ENCODE data around the gene BOK.
A peak's percentile ranks its signal among the peaks of the same experiment; 100 is the strongest.

Gene BOK

DNA sequence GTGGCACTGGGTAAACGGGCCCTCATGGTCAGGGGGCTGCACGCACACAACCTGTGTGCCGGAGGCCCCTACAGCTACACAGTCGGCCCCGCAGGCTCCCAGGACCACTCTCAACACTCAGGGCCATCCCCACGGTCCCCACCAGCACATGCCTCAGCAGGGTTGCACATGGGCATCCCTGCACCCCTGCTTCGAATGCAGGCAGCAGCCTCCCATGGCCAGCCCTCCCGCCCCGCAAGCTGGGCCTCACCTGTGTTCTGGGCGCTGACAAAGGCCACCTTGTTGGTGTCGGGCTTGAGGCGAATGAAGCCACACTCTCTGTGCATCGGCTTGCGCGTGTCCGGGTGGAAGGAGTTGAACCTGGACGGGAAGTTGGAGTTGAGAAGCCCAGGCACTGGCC lies 44.2 kb downstream of the BOK start:
- DNase-seq (ENCODE audit: low spot score): no peak

DNA sequence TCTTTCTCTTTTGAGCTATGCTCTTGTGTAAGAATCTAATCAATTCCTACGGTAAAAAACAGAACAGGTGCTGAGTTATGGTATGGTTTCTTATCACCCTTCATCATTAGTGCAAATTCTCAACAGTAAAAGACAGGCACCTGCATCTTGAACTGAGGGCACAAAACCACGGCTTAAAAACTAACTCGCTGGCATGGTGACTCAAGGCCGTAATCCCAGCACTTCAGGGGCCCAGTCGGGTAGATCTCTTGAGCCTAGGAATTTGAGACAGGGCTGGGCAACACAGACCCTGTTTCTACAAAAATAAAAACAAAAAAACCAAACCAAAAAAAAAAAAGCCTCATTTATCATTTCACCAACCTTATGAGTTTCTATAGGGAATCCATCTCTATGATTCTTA lies 45.1 kb downstream of the BOK start:
- no peak for DNase-seq (ENCODE audit: low spot score)

DNA sequence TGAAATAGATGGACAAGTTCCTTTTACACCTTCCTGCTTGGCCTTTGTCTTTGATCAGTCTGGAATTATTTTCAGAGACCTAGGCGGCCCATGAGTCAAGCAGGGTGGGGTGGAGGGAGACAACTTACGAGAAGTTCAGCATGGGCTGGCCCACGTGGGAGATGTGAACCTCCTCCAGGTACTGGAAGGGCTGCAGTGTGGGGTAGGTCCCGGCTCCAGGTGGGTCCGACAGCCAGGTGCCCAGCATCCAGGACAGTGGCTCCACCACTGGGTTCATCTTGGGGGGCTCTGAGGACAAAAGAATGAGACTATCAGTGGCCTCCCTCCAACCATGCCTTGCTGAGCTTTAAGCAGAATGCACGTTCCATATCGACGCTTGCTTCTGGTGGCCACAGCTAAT lies 47.6 kb downstream of the BOK start:
- DNase-seq (ENCODE audit: low spot score): no peak

DNA sequence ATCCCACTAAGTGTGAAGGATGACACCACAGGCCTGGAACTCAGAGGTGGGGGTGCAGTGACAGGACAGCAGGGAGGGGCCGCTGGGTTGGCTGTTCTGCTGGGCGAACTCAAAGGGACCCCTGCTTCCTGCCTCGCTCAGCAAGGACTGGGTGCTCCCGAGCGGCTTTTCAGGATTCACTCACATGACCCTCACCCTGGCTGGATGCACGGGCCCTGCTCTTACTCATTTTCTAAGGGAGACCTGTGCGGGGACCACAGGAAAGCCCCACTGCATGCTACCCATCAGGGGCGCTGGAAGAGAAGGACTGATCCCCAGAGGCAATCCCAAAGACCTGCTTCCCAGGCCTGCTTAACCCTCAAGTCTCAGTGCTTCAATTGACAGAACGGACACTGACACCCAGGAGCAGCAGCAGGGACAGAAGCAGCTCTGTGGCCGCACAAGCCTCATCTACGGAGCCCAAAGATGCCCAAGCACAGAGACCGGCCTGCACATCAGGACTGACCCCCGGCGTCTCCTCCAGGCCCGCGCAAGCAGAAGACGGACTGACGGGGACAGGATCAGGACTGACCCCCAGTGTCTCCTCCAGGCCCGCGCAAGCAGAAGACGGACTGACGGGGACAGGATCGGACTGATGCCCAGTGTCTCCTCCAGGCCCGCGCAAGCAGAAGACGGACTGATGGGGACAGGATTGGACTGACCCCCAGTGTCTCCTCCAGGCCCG lies 48.8 kb downstream of the BOK start:
- DNase-seq (ENCODE audit: low spot score): no peak

DNA sequence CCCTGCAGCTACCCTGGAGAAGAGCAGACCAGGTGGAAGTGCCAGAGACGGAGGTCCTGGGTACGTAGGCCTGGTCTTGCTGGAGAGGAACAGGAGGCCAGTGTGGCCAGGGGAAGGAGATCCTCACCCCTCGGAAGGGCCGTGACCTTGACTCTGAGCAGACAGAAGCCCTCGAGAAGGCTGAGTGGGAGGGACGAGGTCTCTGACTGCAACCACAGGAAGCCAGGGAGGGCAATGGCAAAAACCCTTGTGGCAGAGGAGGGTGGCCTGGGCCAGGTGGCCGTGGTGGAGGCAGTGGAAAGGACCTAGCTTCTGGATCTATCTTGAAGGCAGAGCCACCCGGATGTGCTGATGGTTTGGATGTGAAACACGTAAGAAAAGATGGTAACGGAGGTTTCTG lies 50.3 kb downstream of the BOK start:
- DNase-seq (ENCODE audit: low spot score): no peak

DNA sequence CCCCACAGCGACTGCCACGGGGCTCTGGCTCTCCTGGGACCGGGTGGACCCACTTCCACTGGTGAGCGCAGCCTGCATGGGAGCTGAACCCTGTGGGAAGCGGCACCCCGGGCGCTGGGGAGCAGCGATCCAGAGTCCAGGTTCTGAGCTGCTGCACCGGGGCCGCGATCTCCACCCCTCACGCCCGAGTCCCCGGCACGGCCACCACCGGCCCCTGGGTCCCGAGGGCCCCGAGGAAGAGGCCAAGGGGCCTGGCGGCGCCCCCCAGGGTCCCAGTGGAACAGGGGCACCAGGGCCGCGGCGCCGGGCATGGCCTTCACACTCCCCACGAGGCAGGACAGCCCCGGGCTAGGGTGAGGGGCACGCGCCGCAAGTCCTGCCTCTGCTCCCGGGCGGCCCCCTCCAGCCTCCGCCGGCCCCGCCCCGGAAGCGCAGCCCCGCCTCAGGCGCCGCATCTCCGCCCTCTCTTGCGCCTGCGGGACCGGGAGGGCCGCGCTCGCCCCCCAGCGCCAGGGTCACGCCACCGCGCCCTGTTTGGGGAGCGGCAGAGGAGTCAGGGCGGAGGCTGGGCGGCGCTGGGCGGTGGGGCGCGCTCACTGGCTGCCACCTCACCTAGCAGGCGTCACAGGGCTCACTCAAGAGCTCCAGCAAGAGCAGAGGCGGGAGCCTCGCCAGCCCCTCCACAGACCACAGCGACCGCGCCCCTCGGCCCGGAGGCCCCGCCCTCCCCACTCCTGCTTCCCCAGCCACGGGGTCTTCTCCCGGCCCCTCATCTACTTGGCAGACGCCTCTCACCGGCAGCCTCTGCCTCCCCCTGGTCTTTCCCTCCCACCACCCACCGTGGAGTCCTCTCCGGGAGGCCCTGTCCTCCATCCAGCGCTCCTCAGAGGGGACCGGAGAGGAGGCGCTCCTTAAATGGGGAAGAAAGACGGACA lies 51.6 kb downstream of the BOK start:
- peak; percentile 91 for DNase-seq (ENCODE audit: low spot score)

DNA sequence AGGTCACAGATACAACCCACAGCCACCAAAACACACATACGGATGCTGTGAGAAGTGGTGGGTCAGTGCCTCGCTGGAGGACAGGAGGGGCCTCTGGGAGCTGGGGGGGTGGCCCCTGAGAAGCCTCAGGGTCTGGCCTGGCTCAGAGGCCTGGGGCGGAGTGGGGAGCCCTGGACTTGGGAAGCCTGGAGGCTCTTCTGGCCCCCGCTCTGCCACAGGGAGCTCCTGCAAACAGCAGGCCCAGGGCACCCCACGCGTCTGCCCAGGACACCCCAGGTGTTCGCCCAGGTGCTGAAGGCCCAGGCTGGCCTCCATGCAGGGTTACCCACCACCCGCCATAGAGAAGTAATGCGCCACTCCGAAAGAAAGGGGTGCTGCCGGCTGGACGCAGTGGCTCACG lies 52.5 kb downstream of the BOK start:
- DNase-seq (ENCODE audit: low spot score): no peak

DNA sequence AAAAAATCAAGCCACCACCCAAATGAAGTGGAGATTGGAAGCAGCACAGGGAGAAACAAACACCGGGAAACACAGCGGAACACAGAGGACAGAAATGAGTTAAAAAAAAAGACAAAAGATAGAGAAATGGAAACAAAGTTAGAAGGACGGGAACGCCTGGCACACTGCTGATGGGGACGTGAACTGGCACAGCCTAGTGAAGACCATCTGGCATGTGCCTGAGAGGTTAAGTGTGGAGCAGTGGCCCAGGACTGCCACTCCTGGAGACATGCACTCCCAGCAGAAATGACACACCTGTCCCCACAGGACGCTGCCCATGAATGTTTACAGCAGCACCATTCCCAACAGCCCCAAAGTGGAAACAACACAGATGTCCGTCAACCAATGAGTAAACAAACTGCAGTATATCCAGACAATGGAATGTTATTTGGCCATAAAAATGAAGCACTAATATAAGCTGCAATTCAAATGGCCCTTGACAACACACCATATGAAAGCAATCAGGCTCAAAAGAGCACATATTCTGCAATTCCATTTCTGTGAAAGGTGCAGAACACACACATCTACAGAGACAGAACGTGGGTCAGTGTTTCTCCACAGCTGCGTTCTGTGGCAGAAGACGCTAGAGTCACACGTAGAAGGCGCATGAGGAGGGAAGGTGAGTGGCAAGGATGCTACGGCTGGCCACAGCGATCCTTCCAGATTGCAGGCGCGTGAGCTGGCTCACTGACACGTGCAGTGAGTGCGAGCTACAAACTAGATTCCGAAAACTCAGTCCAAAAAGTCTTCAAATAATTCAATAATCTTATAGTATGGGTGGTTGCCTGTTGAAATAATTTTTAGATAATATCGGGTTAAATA lies 53.8 kb downstream of the BOK start:
- no peak for DNase-seq (ENCODE audit: low spot score)

DNA sequence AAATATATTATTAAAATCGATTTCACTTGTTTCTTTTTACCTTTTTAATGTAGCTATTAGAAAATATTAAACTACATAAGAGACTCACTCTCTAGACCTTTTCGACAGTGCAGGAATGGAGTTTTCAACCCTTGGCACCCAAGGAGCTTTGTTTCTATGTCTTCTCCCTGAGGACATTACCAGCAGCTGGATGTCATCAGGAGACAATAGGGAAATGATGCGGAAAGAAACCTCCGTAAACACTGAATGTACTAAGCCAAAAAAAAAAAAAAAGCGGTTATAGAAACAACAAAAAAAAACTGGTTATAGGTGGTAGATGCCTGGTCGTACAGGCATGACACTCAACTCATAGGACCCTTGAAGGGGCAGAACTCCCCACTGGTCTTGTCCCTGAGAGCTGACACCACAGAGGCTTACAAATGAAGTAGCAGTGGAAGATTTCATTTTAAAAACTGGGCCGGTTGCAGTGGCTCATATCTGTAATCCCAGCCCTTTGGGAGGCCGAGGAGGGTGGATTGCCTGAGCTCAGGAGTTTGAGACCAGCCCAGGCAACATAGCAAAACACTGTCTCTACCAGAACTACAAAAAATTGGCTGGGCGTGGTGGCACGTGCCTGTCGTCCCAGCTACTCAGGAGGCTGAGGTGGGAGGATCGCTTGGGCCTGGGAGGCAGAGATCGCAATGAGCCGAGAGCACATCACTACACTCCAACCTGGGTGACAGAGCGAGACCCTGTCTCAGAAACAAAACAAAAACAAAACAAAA lies 54.7 kb downstream of the BOK start:
- no peak for DNase-seq (ENCODE audit: low spot score)

DNA sequence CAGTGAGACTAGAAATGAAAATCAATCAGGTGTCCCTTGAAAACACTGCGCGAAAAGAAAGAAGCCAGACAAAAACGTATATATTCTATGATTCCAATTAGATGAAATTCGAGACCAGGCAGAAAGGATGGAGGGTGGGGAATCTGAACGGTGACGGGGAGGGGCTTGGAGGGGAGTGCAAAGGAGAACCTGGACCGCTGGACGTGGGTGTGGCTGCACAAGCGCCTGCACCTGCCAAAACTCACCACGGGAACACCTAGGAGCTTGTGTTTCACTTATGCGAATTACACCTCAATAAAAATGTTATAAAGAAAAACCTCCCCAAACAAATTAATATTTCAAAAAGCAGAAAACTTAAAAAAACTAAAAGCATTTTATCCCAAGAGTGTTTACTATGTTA lies 56.5 kb downstream of the BOK start:
- DNase-seq (ENCODE audit: low spot score): no peak

DNA sequence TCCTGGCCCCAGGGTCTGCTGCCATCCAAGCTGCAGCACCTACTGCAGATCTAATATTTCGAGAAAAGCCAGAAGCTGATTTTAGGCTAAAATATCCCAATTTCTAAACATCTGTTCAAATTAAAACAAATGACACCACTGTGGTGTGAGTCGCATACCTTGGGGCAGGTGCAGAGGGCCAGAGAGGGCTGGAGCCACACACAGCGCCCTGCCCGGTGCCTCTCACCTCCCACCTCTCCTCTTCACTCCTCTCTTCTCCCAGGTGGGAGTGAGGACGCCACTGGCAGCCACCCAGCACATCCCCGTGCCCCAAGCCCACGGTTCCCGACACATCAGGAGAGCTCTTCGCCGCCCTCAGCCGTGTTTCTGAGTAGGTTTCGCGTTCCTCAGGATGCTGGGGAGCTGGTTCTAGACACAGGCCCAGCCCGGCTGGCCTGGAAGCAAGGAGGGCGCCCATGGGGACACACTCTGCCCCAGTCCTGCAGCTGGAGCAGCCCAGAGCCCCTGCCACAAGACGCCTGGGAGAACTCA lies 57.0 kb downstream of the BOK start:
- no peak for DNase-seq (ENCODE audit: low spot score)

DNA sequence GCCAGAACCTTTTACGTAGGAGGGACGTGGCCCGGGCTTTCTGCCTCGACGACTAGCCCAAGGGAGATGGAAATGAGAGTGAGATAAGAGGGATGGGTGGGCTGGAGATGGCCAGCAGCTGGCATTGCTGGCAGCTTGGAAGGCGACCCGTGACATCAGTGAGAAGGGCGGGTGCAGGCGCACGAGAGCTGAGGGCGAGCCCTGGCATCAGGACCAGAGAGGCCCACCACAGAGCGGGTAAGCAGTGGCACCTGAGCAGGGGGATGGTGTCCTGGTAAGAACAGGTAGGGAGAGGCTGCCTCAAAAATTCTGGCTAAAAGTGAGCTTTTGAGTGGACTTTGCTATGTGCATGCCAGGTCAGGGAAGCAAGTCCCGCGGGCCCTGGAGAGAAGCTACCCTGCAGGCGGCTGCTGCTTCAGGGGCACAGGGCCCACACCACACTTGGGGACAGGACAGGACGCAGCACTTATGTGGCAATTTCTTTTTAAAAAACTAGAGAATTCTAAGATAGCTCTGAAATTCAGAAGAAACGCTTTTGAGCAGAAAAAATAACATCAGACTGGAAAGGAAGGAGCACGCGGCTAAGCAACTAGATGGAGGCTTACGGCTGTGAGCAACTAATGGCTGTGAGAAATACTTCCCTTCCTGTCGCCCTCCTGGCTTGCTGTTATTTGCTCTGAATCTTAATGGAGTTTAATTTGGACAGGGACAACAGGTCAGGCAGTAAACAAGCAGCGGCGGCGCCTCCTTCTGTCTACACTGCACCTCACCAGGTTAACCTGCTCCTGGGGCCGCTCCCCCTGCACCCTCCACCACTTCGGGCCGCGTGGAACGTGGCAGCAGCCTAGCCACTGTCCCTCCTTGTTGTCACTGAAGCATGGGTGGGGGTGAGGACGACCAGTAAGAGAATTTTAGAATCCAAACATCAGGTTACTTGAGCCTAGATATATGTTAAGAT lies 57.9 kb downstream of the BOK start:
- DNase-seq (ENCODE audit: low spot score): no peak

DNA sequence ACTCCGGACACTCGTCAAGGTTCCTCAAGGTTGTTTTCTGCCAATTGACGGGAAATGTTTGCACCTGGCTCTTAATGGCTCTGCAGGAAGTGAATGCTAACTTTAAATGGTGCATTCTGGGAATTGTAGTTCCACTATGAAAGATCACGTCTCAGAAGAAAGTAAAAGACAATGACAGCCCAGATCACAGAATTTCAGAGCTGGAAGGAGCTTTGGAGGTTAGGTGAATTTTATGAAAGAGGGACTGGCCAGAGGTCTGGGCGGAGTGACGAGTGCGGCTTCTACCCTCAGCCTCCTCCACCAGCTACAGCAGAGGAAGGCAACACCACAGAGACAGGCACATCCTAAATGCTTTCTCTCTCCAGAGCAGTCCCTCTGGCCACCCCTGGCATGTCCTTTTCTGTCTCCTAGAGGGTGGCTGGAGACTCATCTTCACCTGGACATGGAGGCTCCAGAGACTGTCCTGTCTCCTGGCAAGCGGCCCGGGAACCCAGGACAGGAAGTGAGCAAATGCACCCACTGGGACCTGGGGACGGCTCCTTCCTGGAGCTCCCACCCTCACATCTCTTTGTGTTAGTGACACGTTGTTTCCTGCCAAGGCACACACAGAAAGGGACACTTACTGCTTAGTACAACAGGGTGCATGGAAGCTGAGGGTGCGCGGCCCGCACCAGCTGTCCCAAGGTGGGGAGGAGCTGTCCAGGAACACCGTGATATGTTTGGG lies 59.0 kb downstream of the BOK start:
- DNase-seq (ENCODE audit: low spot score): peak; percentile 59

DNA sequence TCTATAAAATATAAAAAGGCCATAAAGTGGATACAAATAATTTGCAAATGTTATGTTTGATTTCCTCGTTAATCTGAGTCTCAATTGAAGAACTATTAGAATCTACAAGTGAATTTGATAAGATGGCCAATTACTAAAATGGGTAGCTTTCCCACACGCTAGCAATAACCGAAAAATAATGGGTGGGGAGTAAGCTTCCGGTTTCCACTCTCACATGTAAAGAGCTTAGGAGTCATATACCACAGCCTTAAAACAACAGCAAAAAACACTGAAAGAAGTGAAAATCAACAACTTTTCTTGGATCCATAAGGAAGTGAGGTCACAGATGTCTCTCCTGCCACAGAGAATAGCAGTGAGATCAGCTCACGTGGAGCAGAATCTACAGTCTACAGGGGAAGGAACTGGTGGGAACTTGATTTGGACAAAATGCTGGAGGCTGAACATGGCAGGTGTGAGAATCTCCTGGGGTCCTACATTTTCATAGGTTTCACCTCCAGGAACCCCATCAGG lies 59.8 kb downstream of the BOK start:
- peak; percentile 4 for DNase-seq (ENCODE audit: low spot score)

DNA sequence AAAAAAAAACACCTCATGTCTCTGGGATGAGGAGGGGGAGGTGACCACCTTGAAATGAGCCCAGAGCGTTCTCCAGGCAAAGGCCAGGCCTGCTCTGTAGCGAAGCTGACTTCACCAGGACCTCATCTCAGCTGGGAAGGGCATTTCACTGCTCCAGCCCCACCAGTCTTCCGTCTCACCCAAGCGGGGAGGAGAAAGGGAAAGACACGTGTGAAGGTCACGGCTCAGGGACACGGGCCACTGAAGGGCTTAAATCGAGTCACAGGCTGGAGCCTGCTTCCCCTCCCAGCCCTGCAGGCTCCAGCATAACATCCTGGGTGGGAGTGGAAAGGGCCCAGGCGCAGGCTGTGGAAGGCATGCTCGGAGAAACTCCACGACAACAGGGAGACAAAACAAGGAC lies 60.3 kb downstream of the BOK start:
- no peak for DNase-seq (ENCODE audit: low spot score)

DNA sequence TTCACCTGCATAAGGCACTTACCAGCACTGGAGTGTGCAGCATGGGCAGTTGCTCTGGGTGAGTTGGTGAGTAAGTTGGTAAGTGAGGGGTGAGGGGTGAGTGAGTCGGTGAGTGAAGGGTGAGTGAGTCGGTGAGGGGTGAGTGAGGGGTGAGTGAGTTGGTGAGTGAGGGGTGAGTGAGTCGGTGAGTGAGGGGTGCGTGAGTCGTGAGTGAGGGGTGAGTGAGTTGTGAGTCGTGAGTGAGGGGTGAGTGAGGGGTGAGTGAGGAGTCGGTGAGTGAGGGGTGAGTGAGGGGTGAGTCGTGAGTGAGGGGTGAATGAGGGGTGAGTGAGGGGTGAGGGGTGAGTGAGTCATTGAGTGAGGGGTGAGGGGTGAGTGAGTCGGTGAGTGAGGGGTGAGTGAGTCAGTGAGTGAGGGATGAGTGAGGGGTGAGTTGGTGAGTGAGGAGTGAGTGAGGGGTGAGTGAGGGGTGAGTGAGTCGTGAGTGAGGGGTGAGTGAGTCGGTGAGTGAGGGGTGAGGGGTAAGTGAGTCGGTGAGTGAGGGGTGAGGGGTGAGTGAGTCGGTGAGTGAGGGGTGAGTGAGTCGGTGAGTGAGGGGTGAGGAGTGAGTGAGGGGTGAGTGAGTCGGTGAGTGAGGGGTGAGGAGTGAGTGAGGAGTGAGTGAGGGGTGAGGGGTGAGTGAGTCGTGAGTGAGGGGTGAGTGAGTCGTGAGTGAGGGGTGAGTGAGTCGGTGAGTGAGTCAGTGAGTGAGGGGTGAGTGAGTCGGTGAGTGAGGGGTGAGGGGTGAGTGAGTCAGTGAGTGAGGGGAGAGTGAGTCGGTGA lies 61.3 kb downstream of the BOK start:
- no peak for DNase-seq (ENCODE audit: low spot score)

DNA sequence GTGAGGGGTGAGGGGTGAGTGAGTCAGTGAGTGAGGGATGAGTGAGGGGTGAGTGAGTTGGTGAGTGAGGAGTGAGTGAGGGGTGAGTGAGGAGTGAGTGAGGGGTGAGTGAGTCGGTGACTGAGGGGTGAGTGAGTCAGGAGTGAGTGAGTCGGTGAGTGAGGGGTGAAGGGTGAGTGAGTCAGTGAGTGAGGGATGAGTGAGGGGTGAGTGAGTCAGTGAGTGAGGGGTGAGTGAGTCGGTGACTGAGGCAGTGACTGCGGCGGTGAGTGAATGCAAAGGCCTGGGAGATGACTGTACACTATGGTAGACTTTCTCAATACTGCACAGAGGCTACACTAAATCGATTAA lies 61.8 kb downstream of the BOK start:
- peak; percentile 47 for DNase-seq (ENCODE audit: low spot score)
